Lower leg skin (tissue), 3 donors: Measurements from ENCODE around the gene SUMF1.

Experiments used
- CTCF ChIP-seq, 3 donors: fragments of 450-650 bp; IDR thresholded peaks; one replicate each; pipeline ENCODE4 v1.5.1; 2016; ENCODE audit warnings: antibody characterized with exemption in 3 of 3, mild to moderate bottlenecking in 3 of 3, moderate library complexity in 2 of 3
- POLR2A ChIP-seq, 2 donors: fragments of 450-650 bp; IDR thresholded peaks; one replicate each; pipeline ENCODE4 v1.6.1; 2016 to 2017; ENCODE audit warnings: antibody characterized with exemption in 2 of 2, mild to moderate bottlenecking in 1 of 2, moderate library complexity in 1 of 2

DNA sequence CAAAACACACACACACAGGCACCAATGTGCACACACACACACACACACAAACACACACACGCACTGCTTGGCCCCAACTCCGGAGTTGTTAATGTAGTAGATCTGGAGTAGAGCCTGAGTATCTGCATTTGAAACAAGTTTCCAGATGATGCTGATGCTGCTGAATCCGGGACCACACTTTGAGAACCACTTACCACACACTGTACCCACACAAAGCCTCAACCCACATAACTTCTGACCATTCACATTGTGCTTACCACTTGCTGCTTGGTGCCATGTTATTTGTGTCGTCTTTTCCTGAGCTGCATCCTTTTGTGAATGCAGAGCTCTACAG, 127.0 kb downstream of the SUMF1 start:
- no peak for TF ChIP-seq CTCF (IDR thresholded peaks at IDR 0.05)
- TF ChIP-seq POLR2A (IDR thresholded peaks at IDR 0.05) = no peak
